K562 (cell line): Measurements from ENCODE around the gene FIS1. TPM values are rescaled to one million over a fixed set of nuclear protein-coding genes. Genes with fewer than 3 reads are reported as not detected.

Source experiments
- CBFA2T2 ChIP-seq: fragments of 450-650 bp; conservative IDR thresholded peaks from 2 replicates; pipeline ENCODE4 v1.6.1; 2017; ENCODE audit warnings: mild to moderate bottlenecking
- CHCHD3 ChIP-seq: fragments of 250-450 bp; sonication (Bioruptor Pico); IDR thresholded peaks from 2 replicates; pipeline ENCODE4 v2.1.2; 2022; ENCODE audit warnings: mild to moderate bottlenecking
- HDAC2 ChIP-seq: fragments of 450-650 bp; IDR thresholded peaks from 2 replicates; pipeline ENCODE4 v1.6.1; 2016; ENCODE audit warnings: mild to moderate bottlenecking
- KHSRP ChIP-seq: fragments of 450-650 bp; IDR thresholded peaks from 2 replicates; pipeline ENCODE4 v1.6.1; 2017
- RAD51 ChIP-seq: fragments of 450-650 bp; IDR thresholded peaks from 2 replicates; pipeline ENCODE4 v1.7.1; 2016; ENCODE audit warnings: low read depth, mild to moderate bottlenecking, borderline replicate concordance
- RFX5 ChIP-seq: IDR thresholded peaks from 2 replicates; pipeline ENCODE4 v1.6.1; 2011; ENCODE audit warnings: low read depth, mild to moderate bottlenecking, improper control_type of control experiment, low read length
- TRIM24 ChIP-seq, 2 experiments: fragments of 450-650 bp; IDR thresholded peaks; 2 replicates each; pipeline ENCODE4 v1.6.1; 2016
- ZNF134 ChIP-seq: fragments of 250-450 bp; sonication (Bioruptor Pico); conservative IDR thresholded peaks from 2 replicates; pipeline ENCODE4 v1.4.0; 2020
- ZNF696 ChIP-seq: fragments of 250-450 bp; sonication (Bioruptor Pico); conservative IDR thresholded peaks from 2 replicates; pipeline ENCODE4 v1.4.0; 2020; ENCODE audit warnings: mild to moderate bottlenecking, moderate library complexity
- polyA plus RNA-seq, 8 experiments: library from polyadenylated mRNA; depleted of rRNA in 4 of 8; stranded (reverse) in 5 of 8; unstranded in 3 of 8; fragments of >200 nt; fragmentation: Nextera tagmentation in 2 of 8; fragmentation: Illumina TruSeq in 1 of 8; extraction: Ambion mirVana in 2 of 8; extraction: Trizol in 1 of 8; gene quantifications; 2 replicates each; pipeline versions ENCODE4 v1.2.1 to v1.2.3, GENCODE V29; 2011 to 2014; ENCODE audit warnings: inconsistent platforms in 1 of 8, missing spikeins in 1 of 8
- total RNA-seq, 7 experiments: library from RNA; depleted of rRNA in 6 of 7; stranded (reverse); fragments of >200 nt in 6 of 7; fragmentation: Illumina TruSeq in 2 of 7; extraction: Trizol in 2 of 7; gene quantifications; 2 replicates each; pipeline versions ENCODE4 v1.2.1 to v1.2.3, GENCODE V29; 2011 to 2021; ENCODE audit warnings: low replicate concordance in 1 of 7
- TF ChIP-seq, protein P1 (sequence below), 2 experiments: fragments of 450-650 bp in 1 of 2; IDR thresholded peaks; 2 replicates each; pipeline ENCODE4 v1.6.1; 2011 to 2017; ENCODE audit warnings: low read depth in 2 of 2, antibody characterized with exemption in 1 of 2, borderline replicate concordance in 1 of 2, low read length in 1 of 2, mild to moderate bottlenecking in 1 of 2, mixed read lengths in 1 of 2; ENCODE audit not compliant: control insufficient read depth in 1 of 2
- TF ChIP-seq, protein P2 (sequence below): sonication (generic); formaldehyde crosslinking; IDR thresholded peaks from 2 replicates; pipeline ENCODE4 v1.8.0; 2022; ENCODE audit warnings: mild to moderate bottlenecking, missing genetic modification reagents
- TF ChIP-seq, protein P3 (sequence below): fragments of 250-450 bp; sonication (Bioruptor Pico); IDR thresholded peaks from 2 replicates; pipeline ENCODE4 v1.5.0; 2021; ENCODE audit warnings: mild to moderate bottlenecking, borderline replicate concordance
- TF ChIP-seq, protein P4 (sequence below): fragments of 200-800 bp; sonication (Bioruptor generic); IDR thresholded peaks from 2 replicates; pipeline ENCODE4 v1.6.1; 2017; ENCODE audit warnings: missing genetic modification characterization, missing compliant biosample characterization

FIS1 gene
- total and polyA plus RNA-seq, 9 of the 15 experiments (the other 6 are each of a cell fraction or from before 2014, with no cell fraction given): 86.0 to 257 (median 144) TPM

DNA sequence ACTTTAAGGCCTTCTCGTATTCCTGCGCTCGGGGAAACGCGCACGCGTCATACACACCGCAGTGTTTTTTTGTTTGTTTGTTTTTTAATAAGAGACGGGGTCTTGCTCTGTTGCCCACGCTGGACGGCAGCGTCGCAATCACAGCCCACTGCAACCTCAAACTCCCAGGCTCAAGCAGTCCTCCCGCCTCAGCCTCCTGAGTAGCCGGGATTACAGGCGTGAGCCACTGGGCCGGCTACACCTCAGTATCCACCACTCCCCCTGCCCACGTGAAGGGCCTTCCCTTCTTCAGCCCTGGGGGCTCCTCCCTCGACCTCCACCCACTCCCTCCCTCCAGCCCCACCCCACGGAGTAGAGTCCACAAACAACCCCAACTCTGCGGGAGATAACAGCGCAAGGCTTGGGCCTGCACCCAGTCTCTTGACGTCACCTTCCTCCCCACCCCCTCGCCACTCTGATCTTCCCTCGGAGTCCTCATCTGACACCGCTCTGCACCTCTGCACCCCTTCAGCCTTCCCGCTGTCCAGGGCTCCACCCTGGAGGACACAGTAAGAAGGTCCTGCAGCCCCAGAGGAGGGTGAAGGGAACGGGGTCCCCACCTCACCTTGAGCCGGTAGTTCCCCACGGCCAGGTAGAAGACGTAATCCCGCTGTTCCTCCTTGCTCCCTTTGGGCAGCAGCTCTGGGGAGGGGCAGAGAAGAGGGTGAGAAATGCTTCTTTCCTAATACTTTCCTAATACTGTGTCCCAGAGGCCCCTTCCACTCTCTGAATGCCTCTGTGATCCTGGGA lies 4.5 kb downstream of the FIS1 start (continued):
- TF ChIP-seq ZNF696 (no peak), HDAC2 (0 out of 2 replicates have a peak, but pooled peaks have one; percentile 30), CBFA2T2 (0 out of 2 replicates have a peak, but pooled peaks have one; percentile 27), TRIM24 (IDR thresholded peaks at IDR 0.05) (peak in 1 of 2 experiments; percentile 49; a peak in 2 of 4 replicates), CHCHD3 (CRISPR knock-in tag) (no peak), KHSRP (no peak), RAD51 (0 out of 2 replicates have a peak, but pooled peaks have one; percentile 30), RFX5 (no peak), ZNF134 (CRISPR knock-in tag) (no peak)
- TF ChIP-seq, protein P1, sequence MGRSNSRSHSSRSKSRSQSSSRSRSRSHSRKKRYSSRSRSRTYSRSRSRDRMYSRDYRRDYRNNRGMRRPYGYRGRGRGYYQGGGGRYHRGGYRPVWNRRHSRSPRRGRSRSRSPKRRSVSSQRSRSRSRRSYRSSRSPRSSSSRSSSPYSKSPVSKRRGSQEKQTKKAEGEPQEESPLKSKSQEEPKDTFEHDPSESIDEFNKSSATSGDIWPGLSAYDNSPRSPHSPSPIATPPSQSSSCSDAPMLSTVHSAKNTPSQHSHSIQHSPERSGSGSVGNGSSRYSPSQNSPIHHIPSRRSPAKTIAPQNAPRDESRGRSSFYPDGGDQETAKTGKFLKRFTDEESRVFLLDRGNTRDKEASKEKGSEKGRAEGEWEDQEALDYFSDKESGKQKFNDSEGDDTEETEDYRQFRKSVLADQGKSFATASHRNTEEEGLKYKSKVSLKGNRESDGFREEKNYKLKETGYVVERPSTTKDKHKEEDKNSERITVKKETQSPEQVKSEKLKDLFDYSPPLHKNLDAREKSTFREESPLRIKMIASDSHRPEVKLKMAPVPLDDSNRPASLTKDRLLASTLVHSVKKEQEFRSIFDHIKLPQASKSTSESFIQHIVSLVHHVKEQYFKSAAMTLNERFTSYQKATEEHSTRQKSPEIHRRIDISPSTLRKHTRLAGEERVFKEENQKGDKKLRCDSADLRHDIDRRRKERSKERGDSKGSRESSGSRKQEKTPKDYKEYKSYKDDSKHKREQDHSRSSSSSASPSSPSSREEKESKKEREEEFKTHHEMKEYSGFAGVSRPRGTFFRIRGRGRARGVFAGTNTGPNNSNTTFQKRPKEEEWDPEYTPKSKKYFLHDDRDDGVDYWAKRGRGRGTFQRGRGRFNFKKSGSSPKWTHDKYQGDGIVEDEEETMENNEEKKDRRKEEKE (IDR thresholded peaks at IDR 0.05; ENCODE audit: borderline replicate concordance in 1 of 2, control insufficient read depth in 1 of 2, low read depth in 2 of 2, low read length in 1 of 2): no peak
- TF ChIP-seq, protein P2, sequence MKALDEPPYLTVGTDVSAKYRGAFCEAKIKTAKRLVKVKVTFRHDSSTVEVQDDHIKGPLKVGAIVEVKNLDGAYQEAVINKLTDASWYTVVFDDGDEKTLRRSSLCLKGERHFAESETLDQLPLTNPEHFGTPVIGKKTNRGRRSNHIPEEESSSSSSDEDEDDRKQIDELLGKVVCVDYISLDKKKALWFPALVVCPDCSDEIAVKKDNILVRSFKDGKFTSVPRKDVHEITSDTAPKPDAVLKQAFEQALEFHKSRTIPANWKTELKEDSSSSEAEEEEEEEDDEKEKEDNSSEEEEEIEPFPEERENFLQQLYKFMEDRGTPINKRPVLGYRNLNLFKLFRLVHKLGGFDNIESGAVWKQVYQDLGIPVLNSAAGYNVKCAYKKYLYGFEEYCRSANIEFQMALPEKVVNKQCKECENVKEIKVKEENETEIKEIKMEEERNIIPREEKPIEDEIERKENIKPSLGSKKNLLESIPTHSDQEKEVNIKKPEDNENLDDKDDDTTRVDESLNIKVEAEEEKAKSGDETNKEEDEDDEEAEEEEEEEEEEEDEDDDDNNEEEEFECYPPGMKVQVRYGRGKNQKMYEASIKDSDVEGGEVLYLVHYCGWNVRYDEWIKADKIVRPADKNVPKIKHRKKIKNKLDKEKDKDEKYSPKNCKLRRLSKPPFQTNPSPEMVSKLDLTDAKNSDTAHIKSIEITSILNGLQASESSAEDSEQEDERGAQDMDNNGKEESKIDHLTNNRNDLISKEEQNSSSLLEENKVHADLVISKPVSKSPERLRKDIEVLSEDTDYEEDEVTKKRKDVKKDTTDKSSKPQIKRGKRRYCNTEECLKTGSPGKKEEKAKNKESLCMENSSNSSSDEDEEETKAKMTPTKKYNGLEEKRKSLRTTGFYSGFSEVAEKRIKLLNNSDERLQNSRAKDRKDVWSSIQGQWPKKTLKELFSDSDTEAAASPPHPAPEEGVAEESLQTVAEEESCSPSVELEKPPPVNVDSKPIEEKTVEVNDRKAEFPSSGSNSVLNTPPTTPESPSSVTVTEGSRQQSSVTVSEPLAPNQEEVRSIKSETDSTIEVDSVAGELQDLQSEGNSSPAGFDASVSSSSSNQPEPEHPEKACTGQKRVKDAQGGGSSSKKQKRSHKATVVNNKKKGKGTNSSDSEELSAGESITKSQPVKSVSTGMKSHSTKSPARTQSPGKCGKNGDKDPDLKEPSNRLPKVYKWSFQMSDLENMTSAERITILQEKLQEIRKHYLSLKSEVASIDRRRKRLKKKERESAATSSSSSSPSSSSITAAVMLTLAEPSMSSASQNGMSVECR (CRISPR knock-in tag): no peak
- TF ChIP-seq, protein P3, sequence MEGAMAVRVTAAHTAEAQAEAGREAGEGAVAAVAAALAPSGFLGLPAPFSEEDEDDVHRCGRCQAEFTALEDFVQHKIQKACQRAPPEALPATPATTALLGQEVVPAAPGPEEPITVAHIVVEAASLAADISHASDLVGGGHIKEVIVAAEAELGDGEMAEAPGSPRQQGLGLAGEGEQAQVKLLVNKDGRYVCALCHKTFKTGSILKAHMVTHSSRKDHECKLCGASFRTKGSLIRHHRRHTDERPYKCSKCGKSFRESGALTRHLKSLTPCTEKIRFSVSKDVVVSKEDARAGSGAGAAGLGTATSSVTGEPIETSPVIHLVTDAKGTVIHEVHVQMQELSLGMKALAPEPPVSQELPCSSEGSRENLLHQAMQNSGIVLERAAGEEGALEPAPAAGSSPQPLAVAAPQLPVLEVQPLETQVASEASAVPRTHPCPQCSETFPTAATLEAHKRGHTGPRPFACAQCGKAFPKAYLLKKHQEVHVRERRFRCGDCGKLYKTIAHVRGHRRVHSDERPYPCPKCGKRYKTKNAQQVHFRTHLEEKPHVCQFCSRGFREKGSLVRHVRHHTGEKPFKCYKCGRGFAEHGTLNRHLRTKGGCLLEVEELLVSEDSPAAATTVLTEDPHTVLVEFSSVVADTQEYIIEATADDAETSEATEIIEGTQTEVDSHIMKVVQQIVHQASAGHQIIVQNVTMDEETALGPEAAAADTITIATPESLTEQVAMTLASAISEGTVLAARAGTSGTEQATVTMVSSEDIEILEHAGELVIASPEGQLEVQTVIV (CRISPR knock-in tag): no peak
- TF ChIP-seq, protein P4, sequence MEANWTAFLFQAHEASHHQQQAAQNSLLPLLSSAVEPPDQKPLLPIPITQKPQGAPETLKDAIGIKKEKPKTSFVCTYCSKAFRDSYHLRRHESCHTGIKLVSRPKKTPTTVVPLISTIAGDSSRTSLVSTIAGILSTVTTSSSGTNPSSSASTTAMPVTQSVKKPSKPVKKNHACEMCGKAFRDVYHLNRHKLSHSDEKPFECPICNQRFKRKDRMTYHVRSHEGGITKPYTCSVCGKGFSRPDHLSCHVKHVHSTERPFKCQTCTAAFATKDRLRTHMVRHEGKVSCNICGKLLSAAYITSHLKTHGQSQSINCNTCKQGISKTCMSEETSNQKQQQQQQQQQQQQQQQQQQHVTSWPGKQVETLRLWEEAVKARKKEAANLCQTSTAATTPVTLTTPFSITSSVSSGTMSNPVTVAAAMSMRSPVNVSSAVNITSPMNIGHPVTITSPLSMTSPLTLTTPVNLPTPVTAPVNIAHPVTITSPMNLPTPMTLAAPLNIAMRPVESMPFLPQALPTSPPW (CRISPR knock-in tag): peak; percentile 79
